SK-N-MC (cell line): ENCODE results near the gene FCGR3A.
"Not testable (repeated sequence)": the region's sequence is repeated elsewhere in the genome, so short reads cannot be mapped to it uniquely, and the experiment has no call there.

Experiments used
- EZH2 ChIP-seq: fragments of 200-600 bp; sonication (generic); IDR thresholded peaks from one replicate; pipeline ENCODE4 v1.6.1; 2017; ENCODE audit warnings: antibody characterized with exemption
- FOXP2 ChIP-seq: optimal IDR thresholded peaks from 2 replicates; pipeline ENCODE3; 2011; ENCODE audit warnings: mild to moderate bottlenecking, moderate library complexity; ENCODE audit not compliant: insufficient read depth; ENCODE audit errors: extremely low read length, control extremely low read depth

DNA sequence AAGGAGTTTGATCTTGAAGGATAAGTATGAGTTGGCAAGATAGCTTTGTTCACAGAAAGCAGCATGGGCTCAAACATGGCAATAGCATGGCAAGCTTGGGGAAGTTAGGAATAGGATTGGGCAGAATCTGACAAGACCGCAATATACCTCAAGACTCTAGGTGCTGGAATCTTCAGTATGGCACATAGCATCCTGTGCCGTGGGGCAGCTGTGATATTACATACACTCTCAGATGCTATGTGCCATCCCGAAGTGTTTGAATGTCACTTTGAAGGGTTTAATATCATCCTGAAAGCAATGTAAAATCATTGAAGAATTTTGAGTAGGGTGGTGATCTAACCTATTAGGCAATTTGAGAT, 17.0 kb upstream of the FCGR3A start:
- not testable (repeated sequence) for TF ChIP-seq EZH2, FOXP2
